Umbilical cord (tissue), 2 donors: ENCODE results near the gene WASF1. TPM values are rescaled to one million over a fixed set of nuclear protein-coding genes. Genes with fewer than 3 reads are reported as not detected.
"Not testable (repeated sequence)": the region's sequence is repeated elsewhere in the genome, so short reads cannot be mapped to it uniquely, and the experiment has no call there.

Experiments used
- DNase-seq: peaks from one replicate; pipeline ENCODE4 v3.0.0-alpha.2; 2015; ENCODE audit warnings: low spot score
- total RNA-seq: library from RNA; depleted of rRNA; stranded (reverse); fragments of >200 nt; gene quantifications from one replicate; pipeline ENCODE4 v1.2.3, GENCODE V29; 2014; ENCODE audit warnings: low replicate concordance; ENCODE audit not compliant: insufficient read depth

The WASF1 gene
- total RNA-seq, 1 donor from 2014 or later = 4.8 TPM

DNA sequence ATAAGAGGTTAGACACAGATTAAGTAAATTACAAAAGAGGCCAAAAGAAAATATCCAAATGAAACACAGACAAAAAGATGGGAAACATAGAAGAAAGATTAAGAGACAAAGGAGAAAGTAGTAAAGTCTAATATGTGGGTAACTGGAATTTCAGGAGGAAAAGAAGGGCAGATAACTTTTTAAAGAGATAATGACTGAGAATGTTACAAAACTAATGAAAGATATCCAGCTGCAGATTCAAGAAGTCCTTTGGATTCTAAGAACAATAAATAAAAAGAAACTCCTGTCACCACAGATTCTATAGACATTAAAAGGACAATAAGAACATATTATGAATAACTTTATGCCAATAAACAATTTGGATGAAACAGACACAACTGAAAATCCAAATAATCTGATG lies 90.1 kb downstream of the WASF1 start:
- no peak for DNase-seq

DNA sequence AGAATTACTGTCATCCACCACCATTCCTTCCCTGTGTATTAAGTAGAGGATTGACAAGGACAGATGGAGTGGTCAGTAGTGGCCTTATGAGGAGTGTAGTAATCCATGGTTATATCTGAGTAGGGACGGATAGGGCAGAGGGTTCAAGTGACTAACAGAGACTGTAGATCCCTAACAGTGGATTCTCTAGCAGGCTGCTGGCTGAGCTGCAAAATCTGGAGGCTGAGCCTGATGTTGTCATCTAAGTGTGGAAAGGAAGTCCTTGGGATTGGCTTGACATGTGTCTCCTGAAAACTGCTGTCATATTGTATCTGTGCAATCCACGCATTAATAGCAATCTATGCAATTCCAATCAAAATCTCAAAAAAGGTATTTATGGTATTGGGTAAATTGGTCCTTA lies 94.2 kb downstream of the WASF1 start:
- no peak for DNase-seq

DNA sequence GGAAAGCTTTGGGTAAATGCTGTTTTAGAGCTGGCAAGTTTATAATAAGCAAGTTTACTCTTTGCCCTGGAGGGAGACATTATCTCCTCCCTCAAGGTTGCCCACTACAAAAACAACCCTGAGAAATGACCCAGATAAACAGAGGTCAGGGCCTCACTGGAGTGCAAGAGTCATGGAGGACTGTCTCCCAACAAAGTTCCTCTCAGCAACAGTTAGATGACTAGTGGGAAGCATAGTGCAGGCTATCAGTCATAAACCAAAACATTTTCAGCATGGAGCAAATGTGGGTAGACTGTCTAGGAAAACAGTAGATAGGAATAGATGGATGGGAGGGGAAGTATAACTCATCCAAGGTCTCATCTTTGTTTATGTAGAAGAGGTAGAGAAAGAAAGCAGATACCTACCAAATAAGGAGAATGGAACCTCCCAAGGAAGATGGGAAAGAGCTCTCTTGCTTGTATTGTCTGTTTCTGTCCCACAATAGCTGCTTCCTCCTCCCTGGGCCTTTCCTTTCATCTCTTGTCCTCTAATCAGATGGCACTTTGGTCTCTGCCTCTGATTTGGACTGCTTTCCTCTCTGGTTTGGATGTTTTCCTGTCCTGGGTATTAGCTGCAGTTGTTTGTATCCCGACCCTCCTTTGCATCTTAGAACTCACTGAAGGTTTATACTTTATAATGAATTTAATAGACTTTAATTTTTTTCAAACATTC lies 95.4 kb downstream of the WASF1 start:
- DNase-seq = no peak

- DNase-seq = no peak
Observed at GRCh38 chr6:110075406-110075805, 104.1 kb downstream of the WASF1 start.

DNA sequence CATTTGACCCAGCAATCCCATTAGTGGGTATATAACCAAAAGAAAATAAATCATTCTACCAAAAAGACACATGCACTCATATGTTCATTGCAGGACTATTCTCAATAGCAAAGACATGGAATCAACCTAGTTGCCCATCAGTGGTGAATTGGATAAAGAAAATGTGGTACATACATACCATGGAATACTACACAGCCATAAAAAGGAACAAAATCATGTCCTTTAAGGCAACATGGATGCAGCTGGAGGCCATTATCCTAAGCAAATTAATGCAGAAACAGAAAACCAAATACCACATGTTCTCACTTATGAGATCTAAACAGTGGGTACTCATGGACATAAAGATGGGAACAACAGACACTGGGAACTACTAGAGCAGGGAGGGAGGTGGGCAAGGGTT lies 106.0 kb downstream of the WASF1 start:
- DNase-seq = not testable (repeated sequence)

GRCh38 chr6:110068592-110068967 lies 110.9 kb downstream of the WASF1 start:
- no peak for DNase-seq

DNA sequence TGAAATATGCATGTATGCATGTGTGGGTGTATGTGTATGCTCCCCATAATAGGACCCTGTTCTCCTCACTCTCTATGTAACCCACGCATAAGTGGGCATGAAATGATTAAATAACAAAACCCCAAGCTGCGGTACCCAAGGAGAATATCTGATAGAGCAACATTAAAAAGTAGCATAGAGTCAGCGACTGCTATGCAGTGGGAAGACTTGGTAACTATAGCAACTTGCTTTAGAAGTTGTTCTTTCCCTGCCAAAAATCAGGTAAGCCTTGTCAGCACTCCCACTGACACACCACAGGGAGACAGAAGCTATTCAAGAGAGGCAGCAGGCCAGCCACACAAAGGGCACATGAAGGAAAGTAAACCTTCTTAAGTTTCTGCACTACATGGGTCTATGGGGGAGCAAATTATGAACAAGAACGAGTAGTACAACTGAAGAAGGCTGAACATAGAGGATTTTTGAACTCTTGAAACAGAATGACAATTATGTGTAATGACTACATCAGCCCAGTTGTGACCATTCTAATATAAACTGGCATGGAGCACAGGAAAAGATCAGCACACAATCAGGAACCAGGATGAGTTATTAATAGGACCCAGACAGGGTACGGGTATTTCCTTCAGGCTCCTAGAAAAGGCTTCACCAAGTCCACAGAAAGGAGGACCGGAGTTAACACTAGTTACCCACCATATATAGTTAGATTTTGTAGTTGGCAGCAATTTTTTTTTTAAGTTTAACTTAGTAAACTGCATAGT lies 111.5 kb downstream of the WASF1 start:
- DNase-seq = peak; percentile 58

DNA sequence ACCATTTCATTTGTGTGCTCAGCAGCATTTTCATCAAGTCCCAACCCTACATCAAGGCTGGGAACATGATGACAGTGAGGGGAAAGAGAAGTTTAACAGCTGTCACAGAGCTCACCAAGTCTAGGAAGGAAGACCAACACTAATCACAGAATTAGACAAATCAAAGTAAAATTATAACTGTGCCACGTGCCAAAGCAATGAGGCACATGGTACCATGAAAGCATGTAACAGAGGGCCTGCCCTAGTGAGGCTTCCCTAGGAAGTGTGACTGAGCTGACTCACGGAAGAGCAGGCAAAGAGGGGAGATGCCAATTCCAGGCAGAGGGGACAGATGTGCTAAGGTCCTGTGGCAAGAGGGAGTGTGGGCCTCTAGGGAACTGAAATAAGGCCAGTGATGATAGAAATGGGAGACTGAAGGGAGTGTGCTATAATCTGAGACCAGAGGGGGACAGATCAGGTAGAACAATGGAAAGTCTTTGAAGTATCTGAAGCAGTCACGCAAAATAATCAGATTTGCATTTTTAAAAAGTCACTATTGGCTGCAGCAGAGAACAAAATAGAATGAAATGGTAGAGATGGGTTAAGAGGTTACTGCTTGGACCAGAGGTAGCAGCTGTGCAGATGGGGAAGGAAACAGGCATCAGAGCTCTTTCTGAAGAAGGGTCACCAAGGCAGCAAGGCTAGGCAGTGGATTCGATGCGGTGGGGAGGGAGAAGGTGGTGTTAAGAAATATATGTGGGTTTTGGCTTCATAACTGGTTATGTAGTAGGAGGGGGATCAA lies 114.5 kb downstream of the WASF1 start:
- no peak for DNase-seq

GRCh38 chr6:110063594-110064263 lies 115.7 kb downstream of the WASF1 start:
- no peak for DNase-seq

DNA sequence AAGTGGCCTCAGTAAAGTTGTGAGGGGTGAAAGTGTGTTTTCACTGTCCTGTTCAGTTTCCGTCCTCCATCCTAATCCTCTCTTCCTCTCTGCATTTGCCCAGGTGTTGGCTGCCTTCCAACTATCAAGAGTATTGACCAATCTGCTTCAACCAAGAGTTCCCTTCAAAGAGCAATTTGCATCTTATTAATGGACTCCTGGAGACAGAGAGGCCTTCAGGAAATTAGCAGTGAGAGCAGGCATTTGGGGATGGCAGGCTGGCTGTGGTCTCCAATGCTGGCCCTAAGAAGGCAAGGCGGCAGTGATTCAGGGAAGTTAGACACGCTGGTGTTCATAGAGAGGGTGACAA lies 124.1 kb downstream of the WASF1 start:
- no peak for DNase-seq

DNA sequence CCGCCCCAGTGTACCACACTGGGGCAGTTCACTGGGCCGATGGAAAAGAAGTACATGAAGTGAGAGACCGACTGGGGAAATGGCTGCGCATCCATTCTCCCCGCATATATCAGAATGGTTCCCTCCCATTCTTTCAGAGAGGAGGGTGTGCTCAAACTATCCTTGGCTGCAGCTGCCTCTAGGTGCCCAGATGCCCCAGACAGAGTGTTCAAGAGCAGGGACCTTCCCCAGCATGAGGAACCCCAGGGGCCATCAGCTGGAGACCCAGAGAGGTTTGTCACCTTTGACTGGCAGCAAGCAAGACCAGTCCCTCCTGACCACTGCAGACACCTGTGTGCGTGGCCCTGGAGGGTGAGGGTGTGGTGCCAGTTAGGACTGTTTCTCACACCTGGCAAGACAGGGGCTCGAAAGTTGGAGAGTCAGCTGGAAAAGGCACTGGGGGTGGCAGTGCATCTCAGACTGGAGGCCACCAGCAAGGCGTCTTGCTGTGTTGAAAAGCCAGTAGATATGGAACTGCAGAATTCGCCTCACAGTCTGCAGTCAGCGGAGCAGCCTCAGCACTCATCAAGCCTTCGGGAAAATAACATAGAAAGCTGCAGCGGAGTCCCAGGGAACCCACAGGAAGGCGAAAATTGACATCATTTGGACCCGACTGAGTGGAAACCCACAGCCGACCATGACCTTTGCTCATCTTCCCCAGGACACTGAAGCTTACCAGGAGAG lies 124.6 kb downstream of the WASF1 start:
- DNase-seq = no peak

DNA sequence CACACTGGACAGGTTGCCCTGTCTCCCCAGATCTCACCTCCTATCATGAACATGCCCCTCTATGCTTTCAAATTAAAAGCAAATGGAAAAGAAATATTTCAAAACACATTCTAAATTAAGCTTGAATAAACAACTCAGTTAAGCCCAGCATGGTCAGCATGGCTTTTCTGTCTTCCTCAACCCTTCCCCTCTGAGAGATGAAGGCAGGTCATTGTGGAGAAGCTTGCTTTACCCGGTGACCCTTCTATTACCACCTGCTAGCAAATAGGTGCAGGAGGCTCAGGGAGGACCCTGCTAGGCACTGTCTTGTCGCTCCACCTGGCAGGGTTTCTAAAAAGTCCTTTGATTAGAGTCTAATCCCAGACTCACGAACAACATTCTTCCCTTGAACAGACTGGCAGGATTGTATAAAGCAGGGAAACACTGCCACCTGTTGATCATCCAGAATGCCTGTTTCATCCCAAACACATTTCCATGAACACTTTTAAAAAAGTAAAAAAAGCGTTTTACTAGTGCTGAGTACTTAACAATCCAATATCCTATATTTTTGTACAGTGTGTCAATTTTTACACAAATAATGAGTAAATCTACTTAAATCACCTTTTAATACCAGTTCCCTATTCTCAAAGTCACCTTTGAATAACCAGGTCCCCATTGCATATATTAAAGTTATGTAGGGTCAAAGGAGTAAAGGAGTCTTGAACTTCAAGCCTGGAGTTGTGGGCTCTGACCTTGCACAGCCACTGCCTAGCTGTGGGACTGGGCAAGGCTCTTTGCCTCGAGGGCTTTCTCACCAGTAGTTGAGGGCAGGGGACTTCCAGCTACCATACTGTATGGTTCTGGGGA lies 125.9 kb downstream of the WASF1 start:
- DNase-seq = peak; percentile 69

DNA sequence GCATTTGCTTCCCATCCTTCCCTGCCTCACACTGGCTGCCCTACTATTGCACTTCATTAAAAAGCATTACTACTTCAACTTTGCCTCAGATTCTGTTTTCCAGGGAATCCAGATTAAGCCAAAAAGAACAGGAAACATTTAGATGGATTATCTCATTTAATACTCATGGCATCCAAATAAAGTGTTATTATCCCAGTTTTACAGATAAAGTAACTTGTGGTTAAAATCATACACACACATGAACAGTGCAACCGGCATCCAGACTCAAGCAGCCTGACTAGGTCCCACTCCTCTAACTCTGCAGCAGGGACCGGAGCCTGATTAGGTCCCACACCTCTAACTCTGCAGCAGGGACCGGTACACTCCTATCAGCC lies 129.0 kb downstream of the WASF1 start:
- DNase-seq = no peak

Other genes with a start within 250 kb of the WASF1 start
- gene GPR6, start 201.4 kb downstream of the WASF1 start, total RNA-seq = not detected
- 25.8 TPM for gene CDC40, start 757 bp upstream of the WASF1 start, total RNA-seq
- 5.5 TPM for gene METTL24, start 178.7 kb upstream of the WASF1 start, total RNA-seq
- gene DDO, start 235.9 kb upstream of the WASF1 start, total RNA-seq = 0.48 TPM